ENCODE results near the gene WDHD1. TPM values are rescaled to one million over a fixed set of nuclear protein-coding genes. Genes with fewer than 3 reads are reported as not detected.

WDHD1 gene
- total RNA-seq, 1 donor from 2014 or later, result 19.6 TPM

DNA sequence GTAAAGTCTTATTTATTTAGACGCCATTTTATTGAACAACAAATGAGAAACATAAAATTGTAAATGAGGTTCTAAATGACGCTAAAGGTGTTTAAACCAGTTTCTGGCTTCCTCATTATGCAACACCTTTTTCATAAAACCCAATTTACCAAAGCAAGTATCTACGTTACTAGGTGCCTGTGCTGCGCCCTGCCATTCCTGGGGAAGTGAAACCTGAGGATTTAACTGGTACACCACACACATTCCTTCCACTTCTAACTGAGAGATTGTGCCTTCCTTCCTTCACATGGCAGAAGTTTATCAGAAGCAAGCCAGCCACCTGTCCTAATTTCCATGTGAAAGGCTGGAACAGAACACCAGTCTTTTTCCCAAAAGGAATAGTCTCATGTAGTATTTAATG is 84.0 kb downstream of the WDHD1 start:
- TF ChIP-seq, protein P1, sequence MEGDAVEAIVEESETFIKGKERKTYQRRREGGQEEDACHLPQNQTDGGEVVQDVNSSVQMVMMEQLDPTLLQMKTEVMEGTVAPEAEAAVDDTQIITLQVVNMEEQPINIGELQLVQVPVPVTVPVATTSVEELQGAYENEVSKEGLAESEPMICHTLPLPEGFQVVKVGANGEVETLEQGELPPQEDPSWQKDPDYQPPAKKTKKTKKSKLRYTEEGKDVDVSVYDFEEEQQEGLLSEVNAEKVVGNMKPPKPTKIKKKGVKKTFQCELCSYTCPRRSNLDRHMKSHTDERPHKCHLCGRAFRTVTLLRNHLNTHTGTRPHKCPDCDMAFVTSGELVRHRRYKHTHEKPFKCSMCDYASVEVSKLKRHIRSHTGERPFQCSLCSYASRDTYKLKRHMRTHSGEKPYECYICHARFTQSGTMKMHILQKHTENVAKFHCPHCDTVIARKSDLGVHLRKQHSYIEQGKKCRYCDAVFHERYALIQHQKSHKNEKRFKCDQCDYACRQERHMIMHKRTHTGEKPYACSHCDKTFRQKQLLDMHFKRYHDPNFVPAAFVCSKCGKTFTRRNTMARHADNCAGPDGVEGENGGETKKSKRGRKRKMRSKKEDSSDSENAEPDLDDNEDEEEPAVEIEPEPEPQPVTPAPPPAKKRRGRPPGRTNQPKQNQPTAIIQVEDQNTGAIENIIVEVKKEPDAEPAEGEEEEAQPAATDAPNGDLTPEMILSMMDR (conservative IDR thresholded peaks at IDR 0.05; ENCODE audit: low read depth, low read length), result no peak
- no peak overlapping the region for H3K4me3 ChIP-seq (ENCODE audit: low read depth, low read length)

DNA sequence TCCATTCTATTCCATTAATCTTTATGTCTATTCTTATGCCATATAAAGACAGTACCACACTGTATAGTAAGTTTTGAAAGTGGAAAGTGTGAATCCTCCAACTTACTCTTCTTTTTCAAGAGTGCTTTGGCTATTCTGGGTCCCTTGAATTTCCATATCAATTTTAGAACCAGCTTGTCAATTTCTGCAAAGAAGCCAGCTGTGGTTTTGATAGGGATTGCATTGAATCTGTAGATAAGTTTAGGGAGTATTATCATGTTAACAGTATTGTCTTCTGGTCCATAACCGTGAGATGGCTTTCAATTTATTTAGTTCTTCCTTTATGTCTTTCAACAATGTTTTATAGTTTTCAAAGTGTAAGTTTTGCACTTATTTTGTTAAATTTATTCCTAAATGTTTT is 90.1 kb downstream of the WDHD1 start:
- H3K4me3 ChIP-seq (ENCODE audit: low read depth, low read length), result no peak overlapping the region
- TF ChIP-seq, protein P1 (conservative IDR thresholded peaks at IDR 0.05; ENCODE audit: low read depth, low read length), result no peak
- DNase-seq (ENCODE audit: low read depth), result no peak

More for the DNA sequence above, 84.0 kb downstream of the WDHD1 start:
- no peak for DNase-seq (ENCODE audit: low read depth)

DNA sequence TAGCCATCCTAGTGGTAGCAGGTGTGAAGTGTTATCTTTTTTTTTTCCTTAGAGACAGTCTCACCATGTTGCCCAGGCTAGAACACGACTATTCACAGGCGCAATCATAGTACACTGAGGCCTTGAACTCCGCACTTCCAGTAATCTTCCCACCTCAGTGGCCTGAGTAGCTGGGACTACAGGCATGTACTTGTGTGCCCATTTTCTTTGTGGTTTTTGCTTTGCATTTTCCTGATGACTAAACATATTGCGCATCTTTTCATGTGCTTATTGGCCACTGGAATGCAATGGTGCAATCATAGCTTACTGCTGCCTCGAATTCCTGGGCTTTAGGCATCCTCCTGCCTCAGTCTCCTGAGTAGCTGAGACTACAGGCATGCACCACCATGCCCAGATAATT is 90.9 kb downstream of the WDHD1 start:
- H3K4me3 ChIP-seq (ENCODE audit: low read depth, low read length), result no peak overlapping the region
- no peak for DNase-seq (ENCODE audit: low read depth)
- TF ChIP-seq, protein P1 (conservative IDR thresholded peaks at IDR 0.05; ENCODE audit: low read depth, low read length), result no peak

DNA sequence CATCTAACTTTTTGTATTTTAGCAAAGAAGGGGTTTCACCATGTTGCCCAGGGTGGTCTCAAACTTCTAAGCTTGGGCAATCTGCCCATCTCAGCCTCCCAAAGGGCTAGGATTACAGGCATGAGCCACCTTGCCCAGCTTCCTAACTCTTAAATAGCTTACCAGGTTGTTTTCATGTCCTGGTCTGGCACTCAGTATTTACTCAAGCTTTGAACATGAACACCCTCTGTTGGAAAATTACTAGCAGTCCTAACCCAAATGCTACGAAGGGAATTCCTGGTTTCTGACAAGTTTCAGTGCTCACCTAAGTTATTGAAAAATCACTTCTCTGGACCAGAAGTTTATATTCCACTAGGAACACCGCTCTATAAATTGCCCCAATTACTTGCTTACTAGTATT is 91.8 kb downstream of the WDHD1 start:
- TF ChIP-seq, protein P1 (conservative IDR thresholded peaks at IDR 0.05; ENCODE audit: low read depth, low read length), result no peak
- no peak overlapping the region for H3K4me3 ChIP-seq (ENCODE audit: low read depth, low read length)
- DNase-seq (ENCODE audit: low read depth), result no peak

DNA sequence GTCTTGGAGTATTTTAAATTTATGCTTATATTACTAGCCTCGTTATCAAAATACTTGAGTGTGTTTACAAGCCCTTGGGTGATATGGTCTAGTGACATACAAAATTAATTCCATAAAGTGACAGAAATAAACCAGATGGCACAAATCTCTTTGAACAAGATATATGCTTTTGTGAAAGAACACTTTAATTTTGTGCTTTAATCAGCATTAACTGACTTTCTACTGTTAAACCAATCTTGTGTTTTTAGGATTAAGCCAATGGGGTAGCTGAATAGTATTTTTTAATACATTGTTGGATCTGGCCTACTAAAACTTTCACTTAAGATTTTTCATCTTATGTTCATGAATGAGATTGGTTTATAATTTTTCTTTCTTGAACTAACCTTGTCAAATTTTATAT is 93.9 kb downstream of the WDHD1 start:
- H3K4me3 ChIP-seq (ENCODE audit: low read depth, low read length), result no peak overlapping the region
- no peak for DNase-seq (ENCODE audit: low read depth)
- TF ChIP-seq, protein P1 (conservative IDR thresholded peaks at IDR 0.05; ENCODE audit: low read depth, low read length), result no peak

DNA sequence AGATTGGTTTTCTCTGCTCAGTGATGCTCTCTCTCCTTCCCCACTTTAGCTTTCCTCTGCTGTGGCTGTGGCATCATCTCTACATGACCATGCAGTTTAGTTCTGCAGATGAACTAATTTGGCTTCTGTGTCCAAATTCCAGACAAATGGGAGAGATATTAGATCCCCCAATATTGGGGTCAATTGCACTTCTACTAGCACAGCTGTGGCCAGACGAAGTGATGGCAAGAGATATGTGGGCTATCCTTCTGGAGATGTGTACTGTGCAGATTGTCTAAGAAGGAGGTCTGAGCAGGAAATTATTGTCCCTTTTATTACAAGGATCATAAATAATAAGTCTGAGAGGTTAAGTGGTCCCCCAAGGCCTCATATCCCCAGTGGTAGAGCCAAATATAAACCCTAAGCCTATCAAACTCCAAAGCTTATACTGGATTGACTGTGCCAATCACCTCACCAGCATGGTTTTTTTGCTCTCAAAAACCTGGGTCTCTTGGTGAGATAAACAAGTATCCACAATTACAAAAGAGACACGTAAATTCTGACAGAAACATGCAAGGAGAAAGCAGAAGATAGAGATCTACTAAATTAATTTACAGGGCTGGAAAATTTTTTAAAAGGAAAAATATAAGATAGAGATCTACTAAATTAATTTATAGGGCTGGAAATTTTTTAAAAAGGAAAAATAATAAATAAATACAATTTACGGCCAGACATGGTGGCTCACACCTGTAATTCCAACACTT is 95.1 kb downstream of the WDHD1 start:
- H3K4me3 ChIP-seq (ENCODE audit: low read depth, low read length), result no peak overlapping the region
- TF ChIP-seq, protein P1 (conservative IDR thresholded peaks at IDR 0.05; ENCODE audit: low read depth, low read length), result no peak
- DNase-seq (ENCODE audit: low read depth), result no peak

DNA sequence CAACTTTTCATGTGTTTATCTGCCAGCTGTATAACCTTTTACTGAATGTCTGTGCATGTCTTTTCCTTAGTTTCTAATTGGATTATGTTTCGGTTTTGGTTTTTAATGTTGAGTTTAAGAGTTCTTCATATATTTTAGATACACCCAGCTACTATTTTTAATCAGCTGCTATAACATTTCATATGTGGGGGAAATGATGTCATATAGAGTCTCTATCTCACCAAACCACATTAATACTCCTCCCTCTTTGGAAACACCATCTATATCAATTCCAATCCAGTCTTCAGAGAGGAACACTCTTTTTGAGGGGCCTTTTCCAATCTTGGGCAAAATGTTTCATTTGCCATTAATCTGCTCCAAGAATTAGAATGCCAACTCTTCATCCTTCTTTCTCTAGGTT is 95.8 kb downstream of the WDHD1 start:
- H3K4me3 ChIP-seq (ENCODE audit: low read depth, low read length), result no peak overlapping the region
- no peak for DNase-seq (ENCODE audit: low read depth)
- TF ChIP-seq, protein P1 (conservative IDR thresholded peaks at IDR 0.05; ENCODE audit: low read depth, low read length), result no peak

Measured in epithelial cell of proximal tubule (primary cell).